GM12878 (cell line): ENCODE measurements around the gene LRRC3C.

ENCODE experiments used
- CTCF ChIP-seq, 3 experiments: IDR thresholded peaks in 2 of 3; conservative IDR thresholded peaks in 1 of 3; 2 replicates each; pipeline ENCODE4 v1.5.1; 2011; ENCODE audit warnings: low read depth in 3 of 3, low read length in 3 of 3, mild to moderate bottlenecking in 3 of 3, control low read depth in 2 of 3, moderate library complexity in 2 of 3, inconsistent platforms in 1 of 3, mixed read lengths in 1 of 3; ENCODE audit not compliant: control insufficient read depth in 2 of 3, insufficient read depth in 1 of 3; ENCODE audit errors: extremely low read depth in 1 of 3
- EP300 ChIP-seq, 2 experiments: fragments of 150-350 bp in 1 of 2; IDR thresholded peaks; 2 replicates each; pipeline ENCODE4 v1.6.1; 2011 to 2012; ENCODE audit warnings: low read depth in 2 of 2, low read length in 2 of 2, borderline replicate concordance in 1 of 2, improper control_type of control experiment in 1 of 2, inconsistent platforms in 1 of 2; ENCODE audit not compliant: control insufficient read depth in 1 of 2
- POLR2A ChIP-seq: IDR thresholded peaks from 2 replicates; pipeline ENCODE4 v1.6.1; 2011; ENCODE audit warnings: low read depth, mild to moderate bottlenecking, low read length
- POLR2AphosphoS5 ChIP-seq: IDR thresholded peaks from 2 replicates; pipeline ENCODE4 v1.6.1; 2011; ENCODE audit warnings: mild to moderate bottlenecking, low read length, inconsistent platforms
- PRDM15 ChIP-seq: fragments of 450-650 bp; formaldehyde crosslinking; IDR thresholded peaks from 2 replicates; pipeline ENCODE4 v1.4.0; 2020; ENCODE audit warnings: mild to moderate bottlenecking, moderate library complexity
- RELA ChIP-seq: fragments of 450-650 bp; IDR thresholded peaks from 2 replicates; pipeline ENCODE4 v1.8.0; 2014; ENCODE audit warnings: borderline replicate concordance; ENCODE audit not compliant: partially characterized antibody
- TF ChIP-seq, protein P1 (sequence below): fragments of 450-650 bp; IDR thresholded peaks from 2 replicates; pipeline ENCODE4 v1.6.1; 2017; ENCODE audit warnings: mild to moderate bottlenecking

DNA sequence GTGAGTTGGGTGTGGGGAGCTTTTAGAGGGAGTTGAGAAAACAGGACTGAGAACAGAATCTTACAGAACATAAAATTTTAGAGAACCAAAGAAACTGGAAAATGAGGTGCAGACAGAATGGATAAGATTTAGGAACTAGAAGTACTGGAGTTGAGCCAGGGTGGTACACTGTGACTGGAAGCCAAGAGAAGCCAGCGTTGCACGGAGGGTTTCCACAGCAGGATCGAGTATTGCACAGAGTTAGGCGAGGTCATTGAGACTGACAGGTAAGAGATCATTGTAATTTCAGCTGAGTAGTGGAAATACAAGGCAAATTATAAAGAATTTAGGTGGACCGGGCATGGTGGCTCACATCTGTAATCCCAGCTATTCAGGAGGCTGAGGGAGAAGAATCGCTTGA is 41.8 kb downstream of the LRRC3C start:
- no peak for TF ChIP-seq RELA
- TF ChIP-seq POLR2AphosphoS5 = no peak
- TF ChIP-seq PRDM15 (CRISPR knock-in tag) = no peak
- TF ChIP-seq POLR2A = no peak
- no peak for TF ChIP-seq CTCF (IDR thresholded peaks at IDR 0.05 in 2 of 3, conservative IDR thresholded peaks at IDR 0.05 in 1 of 3; ENCODE audit: control insufficient read depth in 2 of 3, extremely low read depth in 1 of 3, insufficient read depth in 1 of 3, low read depth in 3 of 3, low read length in 3 of 3)
- no peak for TF ChIP-seq EP300 (IDR thresholded peaks at IDR 0.05; ENCODE audit: borderline replicate concordance in 1 of 2, control insufficient read depth in 1 of 2, low read depth in 2 of 2, low read length in 2 of 2)
- TF ChIP-seq, protein P1, sequence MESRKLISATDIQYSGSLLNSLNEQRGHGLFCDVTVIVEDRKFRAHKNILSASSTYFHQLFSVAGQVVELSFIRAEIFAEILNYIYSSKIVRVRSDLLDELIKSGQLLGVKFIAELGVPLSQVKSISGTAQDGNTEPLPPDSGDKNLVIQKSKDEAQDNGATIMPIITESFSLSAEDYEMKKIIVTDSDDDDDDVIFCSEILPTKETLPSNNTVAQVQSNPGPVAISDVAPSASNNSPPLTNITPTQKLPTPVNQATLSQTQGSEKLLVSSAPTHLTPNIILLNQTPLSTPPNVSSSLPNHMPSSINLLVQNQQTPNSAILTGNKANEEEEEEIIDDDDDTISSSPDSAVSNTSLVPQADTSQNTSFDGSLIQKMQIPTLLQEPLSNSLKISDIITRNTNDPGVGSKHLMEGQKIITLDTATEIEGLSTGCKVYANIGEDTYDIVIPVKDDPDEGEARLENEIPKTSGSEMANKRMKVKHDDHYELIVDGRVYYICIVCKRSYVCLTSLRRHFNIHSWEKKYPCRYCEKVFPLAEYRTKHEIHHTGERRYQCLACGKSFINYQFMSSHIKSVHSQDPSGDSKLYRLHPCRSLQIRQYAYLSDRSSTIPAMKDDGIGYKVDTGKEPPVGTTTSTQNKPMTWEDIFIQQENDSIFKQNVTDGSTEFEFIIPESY = no peak
